GM18511 (cell line): ENCODE results near the gene FOXL3.
"Not testable (repeated sequence)": the region's sequence is repeated elsewhere in the genome, so short reads cannot be mapped to it uniquely, and the experiment has no call there.

Source experiments
- ATAC-seq: cut with Tn5 transposase; IDR thresholded peaks from one replicate; pipeline ENCODE4 v1.9.1; 2021; ENCODE audit warnings: mild to moderate bottlenecking, moderate library complexity; ENCODE audit not compliant: unreplicated experiment

FOXL3 gene

GRCh38 chr7:286266-286665, 3.7 kb upstream of the FOXL3 start:
- no peak for ATAC-seq

GRCh38 chr7:288671-289101, 1.3 kb upstream of the FOXL3 start:
- ATAC-seq, result no peak

- ATAC-seq, result no peak
Measured at GRCh38 chr7:289209-289755, 688 bp upstream of the FOXL3 start.

GRCh38 chr7:290554-291372, 793 bp downstream of the FOXL3 start:
- no peak for ATAC-seq

GRCh38 chr7:291373-292092, 1.6 kb downstream of the FOXL3 start:
- no peak for ATAC-seq

GRCh38 chr7:292226-292625, 2.3 kb downstream of the FOXL3 start:
- ATAC-seq, result no peak

GRCh38 chr7:292826-293225, 2.9 kb downstream of the FOXL3 start:
- ATAC-seq, result no peak

- no peak for ATAC-seq
Measured at GRCh38 chr7:293681-294439, 3.9 kb downstream of the FOXL3 start.

- ATAC-seq, result no peak
Measured at GRCh38 chr7:294440-295154, 4.6 kb downstream of the FOXL3 start.

- ATAC-seq, result no peak
Measured at GRCh38 chr7:295155-296154, 5.5 kb downstream of the FOXL3 start.

- no peak for ATAC-seq
Measured at GRCh38 chr7:296373-296945, 6.5 kb downstream of the FOXL3 start.

- not testable (repeated sequence) for ATAC-seq
Measured at GRCh38 chr7:297141-297540, 7.2 kb downstream of the FOXL3 start.

- no peak for ATAC-seq
Measured at GRCh38 chr7:297611-298374, 7.8 kb downstream of the FOXL3 start.

- ATAC-seq, result no peak
Measured at GRCh38 chr7:298375-298702, 8.4 kb downstream of the FOXL3 start.

GRCh38 chr7:298743-299142, 8.8 kb downstream of the FOXL3 start:
- no peak for ATAC-seq

- ATAC-seq, result no peak
Measured at GRCh38 chr7:299169-299568, 9.2 kb downstream of the FOXL3 start.

GRCh38 chr7:299628-300027, 9.7 kb downstream of the FOXL3 start:
- no peak for ATAC-seq

GRCh38 chr7:300048-300447, 10.1 kb downstream of the FOXL3 start:
- no peak for ATAC-seq
